ENCODE measurements around the gene TMSB4Y. TPM values are rescaled to one million over a fixed set of nuclear protein-coding genes. Genes with fewer than 3 reads are reported as not detected.

Gene TMSB4Y
- not detected in 2 replicates for total RNA-seq (2014; rRNA removed; shearing (Covaris generic))

GRCh38 chrY:13703568-13703968 lies at the start of gene TMSB4Y:
Gene TMSB4Y (plus strand): TSS chrY:13703899.
- no peak for DNase-seq (ENCODE audit: low spot score)

GRCh38 chrY:13664162-13664561 lies 39.5 kb upstream of the TMSB4Y start:
- no peak for DNase-seq (ENCODE audit: low spot score)

- no peak for DNase-seq (ENCODE audit: low spot score)
Measured at GRCh38 chrY:13671122-13671521, 32.6 kb upstream of the TMSB4Y start.

GRCh38 chrY:13702276-13702675 lies 1.4 kb upstream of the TMSB4Y start:
- no peak for DNase-seq (ENCODE audit: low spot score)

- DNase-seq (ENCODE audit: low spot score) = no peak
Measured at GRCh38 chrY:13704121-13704930, 627 bp downstream of the TMSB4Y start.

- no peak for DNase-seq (ENCODE audit: low spot score)
Measured at GRCh38 chrY:13705197-13705596, 1.5 kb downstream of the TMSB4Y start.

GRCh38 chrY:13708038-13708437 lies 4.3 kb downstream of the TMSB4Y start:
- no peak for DNase-seq (ENCODE audit: low spot score)

GRCh38 chrY:13718996-13719395 lies 15.3 kb downstream of the TMSB4Y start:
- no peak for DNase-seq (ENCODE audit: low spot score)

GRCh38 chrY:13729517-13729916 lies 25.8 kb downstream of the TMSB4Y start:
- DNase-seq (ENCODE audit: low spot score) = no peak

GRCh38 chrY:13738618-13739017 lies 34.9 kb downstream of the TMSB4Y start:
- no peak for DNase-seq (ENCODE audit: low spot score)

- DNase-seq (ENCODE audit: low spot score) = no peak
Measured at GRCh38 chrY:13751289-13752071, 47.8 kb downstream of the TMSB4Y start.

GRCh38 chrY:13754661-13755060 lies 51.0 kb downstream of the TMSB4Y start:
- DNase-seq (ENCODE audit: low spot score) = no peak

Other genes starting within 250 kb of the TMSB4Y start
- not detected in 2 replicates for gene UTY, start 223.9 kb upstream of the TMSB4Y start, total RNA-seq (2014; rRNA removed; shearing (Covaris generic))